ENCODE measurements around the gene EFNA3.
A peak's percentile ranks its signal among the peaks of the same experiment; 100 is the strongest.

EFNA3 gene

GRCh38 chr1:155068599-155068998 lies 10.0 kb upstream of the EFNA3 start:
- no peak for DNase-seq (ENCODE audit: low spot score)

DNA sequence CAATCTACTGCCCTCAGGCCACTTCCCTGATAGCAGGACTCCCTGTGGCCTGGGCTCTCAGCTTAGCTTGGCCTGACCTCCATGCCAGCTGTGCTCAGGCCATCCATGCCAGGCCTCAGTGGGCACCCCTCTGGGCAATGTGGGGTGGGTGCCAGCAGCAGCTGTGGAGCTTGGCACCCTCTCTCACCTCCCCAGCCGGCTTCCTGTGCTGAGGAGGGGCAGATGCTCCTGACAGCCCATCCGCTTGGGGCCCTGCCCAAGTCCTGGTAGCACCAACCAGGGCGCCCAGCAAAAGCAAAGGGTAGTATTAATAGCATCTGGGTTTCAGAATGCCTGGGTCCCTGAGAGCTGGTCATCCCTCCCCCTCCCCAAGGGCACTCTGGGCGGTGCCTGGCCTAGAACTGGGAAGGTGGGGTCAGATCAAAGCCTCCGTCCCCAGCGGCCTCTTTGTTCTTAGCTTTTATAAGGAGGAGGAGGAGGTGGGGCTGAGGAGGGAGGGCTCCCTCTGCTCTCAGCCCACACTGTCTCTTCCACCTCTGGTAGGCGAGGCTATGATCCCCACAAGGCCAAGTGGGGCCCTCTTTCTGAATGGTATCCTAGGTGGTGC lies 9.0 kb upstream of the EFNA3 start:
- DNase-seq (ENCODE audit: low spot score), result no peak

DNA sequence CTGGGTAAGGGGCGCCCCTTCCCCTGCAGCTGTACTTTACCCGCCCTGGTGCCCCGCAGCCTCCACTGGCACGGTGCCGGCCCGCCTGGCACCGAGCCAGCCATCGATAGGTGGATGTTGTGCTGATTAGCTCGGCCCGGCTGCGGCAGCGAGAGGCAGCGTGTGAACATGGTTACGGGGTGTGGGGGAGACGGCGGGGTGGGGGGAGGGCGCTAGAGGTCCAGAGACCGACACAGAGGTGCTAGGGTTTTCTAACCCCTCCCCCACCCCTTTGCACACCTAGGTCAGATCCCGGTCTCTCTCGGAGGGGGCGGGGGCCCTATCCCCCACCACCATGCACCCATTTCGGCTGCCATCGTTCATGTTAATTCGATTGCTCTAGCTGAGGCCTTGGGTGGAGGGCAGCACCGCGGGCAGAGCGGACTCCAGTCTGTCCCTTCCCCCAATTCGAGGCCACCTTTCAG lies 8.4 kb upstream of the EFNA3 start:
- no peak for DNase-seq (ENCODE audit: low spot score)

- peak; percentile 85 for DNase-seq (ENCODE audit: low spot score)
Measured at GRCh38 chr1:155070721-155071569, 7.7 kb upstream of the EFNA3 start.

DNA sequence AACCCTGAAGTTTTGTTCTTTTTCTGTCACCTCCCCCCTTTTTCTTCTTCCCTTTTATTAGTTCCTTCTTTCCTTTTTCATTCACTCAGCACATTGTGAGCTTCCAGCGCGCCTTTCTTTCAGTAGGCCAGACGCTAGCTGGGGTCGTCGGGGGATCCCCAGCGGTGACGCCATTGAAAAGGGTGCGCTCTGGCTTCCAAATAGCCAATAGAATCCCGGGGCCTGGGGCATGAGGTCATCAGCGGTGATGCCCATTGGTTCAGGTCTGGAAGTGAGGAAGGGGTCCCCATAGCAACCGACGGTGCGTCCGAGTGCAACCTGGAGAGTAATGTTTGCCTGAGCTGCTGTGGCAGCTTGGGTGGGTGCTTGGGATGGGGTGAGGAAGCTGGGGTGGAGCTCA lies 6.9 kb upstream of the EFNA3 start:
- no peak for DNase-seq (ENCODE audit: low spot score)

DNA sequence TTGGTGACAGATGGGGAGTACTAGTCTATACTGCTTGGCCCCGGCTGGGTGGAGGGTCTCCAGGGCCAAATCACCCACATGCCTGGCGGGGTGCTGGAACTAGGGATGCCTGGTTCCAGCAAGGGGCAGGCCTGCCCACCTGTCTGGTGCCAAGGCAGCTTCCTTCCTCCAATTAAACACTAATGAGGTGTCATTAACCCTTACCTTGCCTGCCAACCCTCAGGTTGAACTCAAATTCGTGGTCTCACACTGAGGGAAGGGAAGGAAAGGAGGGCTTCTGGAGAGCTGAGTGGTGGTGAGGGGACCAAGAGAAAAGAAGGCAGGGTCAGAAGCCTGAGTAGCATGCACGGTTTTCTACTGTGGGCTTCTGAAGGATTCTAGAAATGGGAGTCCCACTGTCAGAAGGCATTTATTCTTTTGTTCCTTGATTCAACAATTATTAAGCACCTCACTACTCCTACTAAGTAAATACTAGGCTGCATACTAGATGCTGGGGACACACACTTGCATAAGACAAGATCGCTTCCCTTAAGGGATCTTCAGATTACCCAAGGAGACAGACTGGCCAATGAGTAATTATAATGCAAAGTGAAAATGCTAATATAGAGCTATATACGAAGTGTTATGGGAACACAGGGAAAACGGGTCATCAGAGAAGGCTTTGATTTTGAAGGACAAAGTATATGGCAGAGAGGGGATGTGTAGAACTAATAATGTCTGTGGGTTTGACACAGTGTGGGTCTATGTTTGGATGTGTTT lies 5.9 kb upstream of the EFNA3 start:
- no peak for DNase-seq (ENCODE audit: low spot score)

GRCh38 chr1:155073377-155074242 lies 5.0 kb upstream of the EFNA3 start:
- no peak for DNase-seq (ENCODE audit: low spot score)

GRCh38 chr1:155075535-155075934 lies 3.1 kb upstream of the EFNA3 start:
- DNase-seq (ENCODE audit: low spot score), result no peak

GRCh38 chr1:155076371-155076770 lies 2.3 kb upstream of the EFNA3 start:
- no peak for DNase-seq (ENCODE audit: low spot score)

DNA sequence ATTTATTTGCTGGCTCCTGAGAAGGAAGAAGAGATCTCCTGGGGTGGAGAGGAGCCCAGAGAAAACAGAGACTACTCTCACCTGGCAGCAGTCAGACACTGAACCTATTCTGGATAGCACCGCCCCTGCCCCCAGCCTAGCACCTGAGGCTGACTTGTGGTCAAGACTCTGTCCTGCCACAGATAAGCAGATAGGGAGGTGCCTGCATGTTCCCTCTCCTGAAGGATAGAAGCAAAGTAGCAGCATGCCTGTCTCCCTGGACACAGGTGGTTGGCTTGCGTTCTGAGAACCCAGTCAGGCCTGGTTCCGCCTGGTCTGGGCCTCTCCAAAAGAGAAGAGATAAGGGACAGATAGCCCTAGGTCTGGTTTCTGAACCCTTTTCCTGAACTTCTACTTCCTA lies 1.3 kb upstream of the EFNA3 start:
- no peak for DNase-seq (ENCODE audit: low spot score)

DNA sequence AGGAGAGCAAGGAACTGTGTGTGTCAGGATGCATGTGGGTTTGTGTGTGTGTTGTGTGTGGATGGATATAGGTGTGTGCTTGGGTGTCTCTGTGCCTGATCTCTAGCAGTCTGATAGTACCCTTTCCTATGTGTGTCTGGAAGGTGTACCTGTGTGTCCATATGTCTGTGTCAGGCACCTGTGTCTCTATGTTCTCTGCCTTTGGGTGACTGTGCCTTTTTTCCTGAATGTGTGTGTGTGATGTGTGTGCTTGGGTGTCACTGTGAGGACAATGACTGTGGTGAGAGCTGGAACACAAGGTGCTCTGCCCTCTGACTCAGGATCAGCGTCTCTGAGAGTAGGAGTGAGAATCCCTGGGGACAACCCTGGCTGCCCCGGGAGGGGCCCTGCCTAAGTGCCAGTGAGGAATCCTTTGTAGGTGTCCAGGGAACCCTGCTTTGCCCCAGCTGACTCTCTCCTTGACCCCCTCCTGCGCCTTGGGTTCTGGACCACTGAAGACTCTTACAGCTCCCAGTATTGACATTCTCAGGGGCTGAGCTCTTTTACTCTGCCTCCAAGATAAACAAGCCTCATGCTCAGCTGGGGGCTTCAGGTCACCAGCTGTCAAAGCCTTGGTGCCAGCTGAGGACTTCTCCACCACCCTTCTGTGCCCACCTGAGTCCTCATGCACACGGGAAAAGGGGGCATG lies 735 bp upstream of the EFNA3 start:
- no peak for DNase-seq (ENCODE audit: low spot score)

DNA sequence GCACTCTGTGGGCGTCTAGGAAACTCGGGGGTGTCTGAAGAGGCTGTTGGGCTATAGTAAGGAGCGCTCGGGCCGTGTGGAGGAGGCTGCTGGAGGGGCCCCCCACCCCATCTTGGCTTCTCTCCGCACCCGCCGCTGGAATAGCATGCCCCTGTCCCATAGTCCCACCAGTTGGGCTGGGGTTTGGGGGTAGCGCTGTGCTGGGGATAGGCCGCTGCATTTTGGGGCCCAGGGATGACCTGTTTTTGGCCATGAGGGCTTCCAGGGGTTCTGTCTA lies 511 bp downstream of the EFNA3 start:
- DNase-seq (ENCODE audit: low spot score), result no peak

DNA sequence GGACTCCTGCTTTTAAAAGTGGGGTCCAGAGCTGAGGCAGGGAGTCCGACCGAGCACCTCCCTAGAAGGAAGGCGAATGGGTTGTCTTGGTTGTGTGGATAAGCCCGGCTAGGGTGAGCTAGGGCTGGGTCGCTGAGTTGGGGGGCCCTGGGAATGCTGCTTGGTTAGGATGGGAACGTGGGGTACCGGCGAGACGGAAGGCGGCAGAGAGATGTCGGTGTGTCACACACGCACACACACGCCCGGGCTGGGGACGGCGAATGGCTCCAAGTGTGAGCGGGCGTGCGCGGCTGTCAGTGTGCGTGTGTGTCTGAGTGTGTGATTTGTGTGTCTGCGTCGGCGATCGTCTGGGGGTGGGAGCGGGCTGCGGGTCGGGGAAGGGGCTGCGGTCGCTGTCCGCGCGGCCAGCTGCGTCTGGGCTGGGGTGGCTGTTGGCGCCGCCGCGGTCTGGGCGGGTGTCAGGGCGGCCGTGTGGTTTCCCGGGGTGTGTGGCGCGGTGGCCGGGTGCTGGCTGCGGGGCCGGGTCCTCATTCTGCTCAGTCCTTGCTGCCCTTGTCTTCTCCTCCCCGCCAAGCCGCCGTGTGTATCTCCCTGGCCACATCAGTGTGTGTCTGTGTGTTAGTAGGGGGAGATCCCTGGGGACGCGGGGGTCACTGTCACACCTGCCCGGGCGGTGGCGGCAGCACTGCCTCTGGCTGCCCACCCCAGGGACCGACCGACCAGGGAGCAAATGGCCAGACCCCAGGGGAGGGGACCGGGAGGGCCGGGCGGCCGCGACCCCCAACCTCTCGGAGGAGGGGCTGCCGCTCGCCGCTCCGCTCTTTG lies 1.1 kb downstream of the EFNA3 start:
- DNase-seq (ENCODE audit: low spot score), result no peak

DNA sequence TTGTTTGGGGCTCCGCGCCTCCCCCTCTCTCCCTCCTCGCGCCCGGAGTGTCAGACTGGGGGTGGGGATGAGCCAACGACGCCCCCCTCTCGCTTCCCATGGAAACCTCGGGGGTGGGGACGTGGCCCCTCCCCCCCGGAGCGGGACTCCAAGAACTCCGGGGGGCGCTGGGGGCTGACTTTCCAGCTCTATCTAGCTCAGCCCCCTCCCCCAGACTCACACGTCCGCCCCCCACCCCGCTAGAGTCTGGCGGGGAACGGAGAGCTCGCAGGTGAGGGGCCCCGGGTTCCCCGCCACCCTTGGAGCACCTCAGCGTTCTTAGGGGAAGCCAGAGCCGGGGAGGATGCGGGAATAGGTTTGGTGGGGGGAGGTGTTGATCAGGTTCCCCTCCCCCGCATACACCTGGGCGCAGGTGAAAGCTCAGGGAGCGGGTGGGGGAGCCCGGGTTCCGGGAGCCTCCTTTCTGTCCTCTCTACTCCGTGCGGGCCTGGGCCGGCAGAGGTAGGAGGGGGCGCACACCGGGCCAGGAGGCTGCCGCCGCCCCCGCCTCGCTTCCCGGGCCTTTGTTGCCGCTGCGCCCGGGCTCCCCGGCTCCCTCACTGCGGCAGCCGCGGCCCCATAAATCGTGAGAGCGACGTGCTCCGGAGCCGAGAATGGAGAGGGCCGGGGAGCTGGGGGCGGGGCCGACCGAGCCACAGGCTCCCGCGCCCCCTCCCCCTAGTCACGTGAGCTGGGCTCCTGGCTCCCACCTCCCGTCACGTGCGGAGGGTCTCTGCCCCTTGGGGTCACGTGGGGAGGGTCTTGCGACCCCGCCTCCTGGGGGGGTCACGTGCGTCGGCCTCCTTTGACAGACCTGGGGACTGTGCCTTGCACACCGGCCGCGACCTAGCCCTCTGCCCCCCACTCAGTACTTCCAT lies 1.9 kb downstream of the EFNA3 start:
- no peak for DNase-seq (ENCODE audit: low spot score)

GRCh38 chr1:155081472-155082300 lies 3.0 kb downstream of the EFNA3 start:
- no peak for DNase-seq (ENCODE audit: low spot score)

- DNase-seq (ENCODE audit: low spot score), result no peak
Measured at GRCh38 chr1:155082301-155083051, 3.8 kb downstream of the EFNA3 start.

DNA sequence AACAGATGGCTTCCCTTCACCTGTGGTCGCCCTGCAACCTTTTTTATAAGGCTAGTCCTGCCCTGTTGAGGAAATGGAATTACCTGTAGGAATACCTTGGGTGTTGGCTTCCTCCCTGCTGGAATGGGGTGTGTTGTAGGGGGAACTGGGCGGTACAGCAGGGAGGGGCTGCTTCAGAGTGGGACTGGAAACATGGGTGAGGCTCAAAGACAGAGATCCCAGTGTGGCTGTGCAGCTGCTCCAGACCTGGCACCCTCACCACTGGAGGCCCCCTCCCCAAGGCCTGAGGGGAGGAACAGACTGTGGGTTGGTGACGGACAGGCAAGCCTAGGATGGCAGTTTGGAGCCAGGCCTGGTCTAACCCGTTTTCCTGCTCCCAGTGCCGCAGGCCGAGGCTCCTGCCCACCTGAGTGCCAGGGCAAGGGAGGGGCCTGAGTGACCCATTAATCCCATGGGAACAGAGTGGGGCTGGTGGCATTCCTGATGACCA lies 4.5 kb downstream of the EFNA3 start:
- DNase-seq (ENCODE audit: low spot score), result no peak
